RCC 7860 (cell line): ENCODE results near the gene CNIH4.
A peak's percentile ranks its signal among the peaks of the same experiment; 100 is the strongest.
"Not testable (repeated sequence)": the region's sequence is repeated elsewhere in the genome, so short reads cannot be mapped to it uniquely, and the experiment has no call there.

Experiments
- DNase-seq: peaks from one replicate; pipeline ENCODE4 v3.0.0-alpha.2; 2015; ENCODE audit warnings: low spot score
- FAIRE-seq: peaks from 2 replicates; lab custom pipeline; 2012; peaks lifted over from hg19 to GRCh38; lab: Jason Lieb, UNC

CNIH4 gene

GRCh38 chr1:224343679-224344078 is 13.0 kb upstream of the CNIH4 start:
- peak; percentile 3 for DNase-seq
- no peak for FAIRE-seq

GRCh38 chr1:224348137-224348536 is 8.5 kb upstream of the CNIH4 start:
- peak; percentile 1 for DNase-seq
- no peak for FAIRE-seq

- not testable (repeated sequence) for FAIRE-seq, DNase-seq
Observed at GRCh38 chr1:224349716-224350115, 7.0 kb upstream of the CNIH4 start.

DNA sequence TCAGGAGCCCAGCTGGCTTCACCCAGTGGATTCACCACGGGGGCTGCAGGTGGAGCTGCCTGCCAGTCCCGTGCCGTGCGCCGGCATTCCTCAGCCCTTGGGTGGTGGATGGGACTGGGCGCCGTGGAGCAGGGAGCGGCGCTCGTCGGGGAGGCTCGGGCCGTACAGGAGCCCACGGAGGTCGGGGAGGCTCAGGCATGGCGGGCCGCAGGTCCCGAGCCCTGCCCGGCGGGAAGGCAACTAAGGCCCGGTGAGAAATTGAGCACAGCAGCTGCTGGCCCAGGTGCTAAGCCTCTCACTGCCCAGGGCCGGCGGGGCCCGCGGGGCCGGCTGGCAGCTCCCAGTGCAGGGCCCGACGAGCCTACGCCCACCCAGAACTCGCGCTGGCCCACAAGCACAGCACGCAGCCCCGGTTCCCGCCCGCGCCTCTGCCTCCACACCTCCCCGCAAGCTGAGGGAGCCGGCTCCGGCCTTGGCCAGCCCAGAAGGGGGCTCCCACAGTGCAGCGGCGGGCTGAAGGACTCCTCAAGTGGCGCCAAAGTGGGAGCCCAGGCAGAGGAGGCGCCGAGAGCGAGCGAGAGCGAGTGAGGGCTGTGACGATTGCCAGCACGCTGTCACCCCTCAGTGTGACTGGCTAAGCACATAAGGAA is 4.1 kb upstream of the CNIH4 start:
- not testable (repeated sequence) for DNase-seq, FAIRE-seq

GRCh38 chr1:224353975-224354925 is 2.4 kb upstream of the CNIH4 start:
- DNase-seq (no peak), FAIRE-seq (no peak)

DNA sequence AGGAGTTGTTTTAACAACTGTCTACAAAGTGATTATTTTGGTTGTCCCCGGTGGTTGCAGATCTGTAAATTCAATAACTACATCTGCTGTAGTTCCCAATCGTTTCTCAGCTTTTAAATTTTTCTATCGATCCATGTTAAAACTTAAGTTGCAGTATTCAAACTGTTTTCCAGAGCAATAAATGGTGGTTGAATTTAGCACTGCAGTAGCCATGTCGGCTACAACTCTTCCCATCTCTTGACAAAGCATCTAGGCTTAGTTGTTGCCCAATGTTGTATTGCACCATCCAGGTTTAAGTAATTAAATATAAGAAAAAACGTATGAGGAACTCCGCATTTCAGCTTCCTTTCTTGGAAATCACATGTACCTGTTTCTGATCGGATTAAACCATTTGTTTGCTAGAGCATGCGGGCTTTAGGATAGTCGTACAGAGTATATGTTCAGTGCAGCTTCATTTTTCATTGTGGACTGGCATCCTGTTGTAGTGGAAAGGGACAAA is 996 bp downstream of the CNIH4 start:
- DNase-seq: no peak
- no peak for FAIRE-seq

DNA sequence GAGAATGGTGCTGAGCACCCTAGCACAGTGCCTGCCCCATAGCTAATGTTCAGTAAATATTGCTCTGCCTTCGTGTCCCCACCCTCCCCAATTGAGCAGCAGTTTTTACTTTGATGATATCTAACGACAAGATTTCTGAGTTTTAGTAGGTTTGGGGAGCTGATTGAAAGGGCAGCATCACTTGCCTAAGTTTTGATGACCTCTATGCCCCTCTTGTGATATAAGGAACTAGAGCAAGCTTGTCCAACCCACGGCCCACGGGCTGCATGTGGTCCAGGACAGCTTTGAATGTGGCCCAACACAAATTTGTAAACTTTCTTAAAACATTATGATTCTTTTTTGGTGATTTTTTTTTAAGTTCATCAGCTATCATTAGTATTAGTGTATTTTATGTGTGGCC is 1.6 kb downstream of the CNIH4 start:
- DNase-seq (no peak), FAIRE-seq (no peak)

GRCh38 chr1:224359207-224359606 is 2.5 kb downstream of the CNIH4 start:
- DNase-seq (no peak), FAIRE-seq (no peak)

- FAIRE-seq (no peak), DNase-seq (no peak)
Observed at GRCh38 chr1:224368409-224368808, 11.7 kb downstream of the CNIH4 start.

GRCh38 chr1:224373008-224373590 is 16.4 kb downstream of the CNIH4 start:
- no peak for DNase-seq
- FAIRE-seq: no peak

GRCh38 chr1:224375059-224375458 is 18.4 kb downstream of the CNIH4 start:
- FAIRE-seq (no peak), DNase-seq (no peak)

GRCh38 chr1:224377676-224378006 is 21.0 kb downstream of the CNIH4 start:
- DNase-seq (peak; percentile 52), FAIRE-seq (peak; percentile 22)

DNA sequence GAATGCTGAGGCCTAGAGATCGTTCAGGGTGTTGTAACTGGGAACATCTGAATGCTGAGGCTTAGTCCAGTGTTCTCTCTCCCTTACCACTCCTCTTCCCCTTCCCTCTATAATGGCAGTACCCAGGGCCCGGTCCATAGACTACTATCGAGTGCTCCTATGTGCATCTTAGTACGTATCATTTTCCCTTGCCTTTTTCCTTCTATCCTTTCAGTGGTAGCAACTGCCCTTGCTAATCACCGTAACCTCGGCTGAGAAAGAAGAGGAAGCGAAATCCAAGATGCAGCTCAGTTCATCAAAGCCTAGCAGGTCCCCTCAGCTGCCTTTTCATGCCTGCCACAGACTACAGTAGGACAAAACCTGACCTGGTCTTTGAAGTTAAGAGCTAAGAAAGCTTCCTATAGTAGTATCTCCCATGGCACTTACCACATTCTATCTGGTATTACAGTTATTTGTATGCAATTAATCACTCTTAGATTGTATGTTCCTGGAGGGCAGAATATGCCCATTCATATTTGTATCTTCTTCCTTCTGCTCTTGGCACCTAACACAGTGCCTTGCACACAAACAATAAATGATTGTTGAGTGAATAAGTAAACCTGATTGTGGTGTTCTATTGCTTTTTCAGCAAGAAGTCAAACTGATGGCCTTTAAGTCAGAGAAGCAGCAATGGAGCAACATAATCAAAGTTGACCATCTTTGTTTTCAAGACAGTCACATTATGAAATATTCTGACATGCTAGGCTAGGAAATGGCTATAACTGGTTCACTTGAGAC is 22.4 kb downstream of the CNIH4 start:
- DNase-seq: no peak
- no peak for FAIRE-seq

DNA sequence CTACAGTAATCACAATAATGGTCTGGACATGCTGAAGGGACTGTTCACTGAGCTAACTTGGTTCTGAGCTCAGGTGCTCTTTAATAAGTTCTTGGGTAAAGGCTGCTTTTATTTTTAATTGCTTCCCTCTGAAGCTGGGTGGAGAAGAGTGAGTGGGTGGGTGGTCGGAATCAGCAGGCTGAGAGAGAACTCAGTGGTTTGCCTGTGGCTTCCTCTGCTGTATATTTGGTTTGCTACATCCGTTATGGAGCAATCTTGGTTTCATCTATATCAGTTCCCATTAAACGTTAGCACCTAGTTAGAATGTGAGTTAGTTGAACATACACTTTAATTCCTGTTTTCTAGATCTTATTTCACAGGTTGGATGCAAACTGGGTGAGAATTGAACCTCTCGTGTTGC is 23.3 kb downstream of the CNIH4 start:
- no peak for FAIRE-seq
- no peak for DNase-seq

GRCh38 chr1:224381880-224382548 is 25.3 kb downstream of the CNIH4 start:
- DNase-seq (no peak), FAIRE-seq (no peak)

DNA sequence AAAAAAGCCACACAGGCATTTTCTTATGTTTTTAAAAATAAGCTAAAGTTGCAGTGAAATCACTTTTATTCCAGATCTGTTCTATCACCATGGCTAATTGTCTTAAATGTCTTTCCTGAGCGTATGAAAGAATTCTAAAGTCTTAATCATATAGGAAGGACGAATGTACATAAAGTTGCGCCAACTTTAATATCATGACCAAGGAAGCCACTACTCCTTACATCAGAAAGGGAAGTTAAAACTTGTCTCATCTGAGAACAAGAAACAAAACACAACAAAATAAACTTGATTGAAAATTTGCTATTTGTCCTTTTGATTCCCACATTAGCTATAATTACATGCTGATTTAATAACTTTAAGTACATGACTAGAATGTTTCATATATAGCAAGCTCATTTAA is 26.5 kb downstream of the CNIH4 start:
- DNase-seq: no peak
- FAIRE-seq: no peak

- FAIRE-seq (no peak), DNase-seq (no peak)
Observed at GRCh38 chr1:224387302-224387912, 30.7 kb downstream of the CNIH4 start.

GRCh38 chr1:224387943-224388342 is 31.3 kb downstream of the CNIH4 start:
- FAIRE-seq: no peak

GRCh38 chr1:224390517-224390916 is 33.8 kb downstream of the CNIH4 start:
- no peak for FAIRE-seq

More at GRCh38 chr1:224387943-224388342, 31.3 kb downstream of the CNIH4 start:
- DNase-seq: no peak

More at GRCh38 chr1:224390517-224390916, 33.8 kb downstream of the CNIH4 start:
- DNase-seq: no peak
